ENCODE measurements around the gene TBX6.

Gene TBX6

GRCh38 chr16:30091474-30092372 is at the start of gene TBX6:
Gene TBX6 (minus strand): TSS chr16:30091924. CDS start chr16:30091193, 731 bp downstream.
- peak; percentile 64 for TF ChIP-seq CTCF (conservative IDR thresholded peaks at IDR 0.05; ENCODE audit: low read length)
- peak within 1 kb of the TSS; percentile 61 for H3K4me3 ChIP-seq (ENCODE audit: low read length)
- DNase-seq (ENCODE audit: low read depth): peak; percentile 85

- H3K4me3 ChIP-seq (ENCODE audit: low read length): no peak overlapping the region
- TF ChIP-seq CTCF (conservative IDR thresholded peaks at IDR 0.05; ENCODE audit: low read length): no peak
- DNase-seq (ENCODE audit: low read depth): no peak
These were observed 48.1 kb upstream of the TBX6 start for GRCh38 chr16:30139583-30140481.

GRCh38 chr16:30137897-30138296 is 46.2 kb upstream of the TBX6 start:
- TF ChIP-seq CTCF (conservative IDR thresholded peaks at IDR 0.05; ENCODE audit: low read length): no peak
- no peak for DNase-seq (ENCODE audit: low read depth)
- no peak overlapping the region for H3K4me3 ChIP-seq (ENCODE audit: low read length)

GRCh38 chr16:30136971-30137605 is 45.4 kb upstream of the TBX6 start:
- no peak for DNase-seq (ENCODE audit: low read depth)
- no peak for TF ChIP-seq CTCF (conservative IDR thresholded peaks at IDR 0.05; ENCODE audit: low read length)
- H3K4me3 ChIP-seq (ENCODE audit: low read length): no peak overlapping the region

- no peak for DNase-seq (ENCODE audit: low read depth)
These were observed 40.9 kb upstream of the TBX6 start for GRCh38 chr16:30132591-30132990.

More at GRCh38 chr16:30132591-30132990, 40.9 kb upstream of the TBX6 start:
- no peak for TF ChIP-seq CTCF (conservative IDR thresholded peaks at IDR 0.05; ENCODE audit: low read length)
- H3K4me3 ChIP-seq (ENCODE audit: low read length): no peak overlapping the region

All from AG10803 (cell line).